SK-N-SH (cell line): ENCODE results near the gene PHKA2. TPM values are rescaled to one million over a fixed set of nuclear protein-coding genes. Genes with fewer than 3 reads are reported as not detected.

ENCODE experiments used
- CTCF ChIA-PET: fragments of 300-600, 350-600 bp; formaldehyde crosslinking; extraction: SDS; loops from one replicate; lab custom pipeline; 2021; lab: Yijun Ruan, JAX
- POLR2A ChIA-PET: fragments of 350-600 bp; sonication (Branson Sonifier 250); formaldehyde crosslinking; extraction: SDS; loops from one replicate; lab custom pipeline; 2020; ENCODE audit warnings: antibody characterized with exemption, inconsistent platforms; lab: Yijun Ruan, JAX
- DNase-seq: peaks from one replicate; pipeline ENCODE4 v3.0.0; 2012
- H2AFZ ChIP-seq: fragments of 200-600 bp; sonication (generic); 2 replicates; pipeline ENCODE4 v1.8.1; 2016; ENCODE audit warnings: antibody characterized with exemption, mild to moderate bottlenecking, low read depth
- H3F3A ChIP-seq: fragments of 200-600 bp; sonication (generic); replicated peaks from 2 replicates; pipeline ENCODE3; 2016; ENCODE audit warnings: antibody characterized with exemption, mild to moderate bottlenecking; ENCODE audit not compliant: insufficient read depth
- H3K27ac ChIP-seq, 2 experiments: fragments of 200-500 bp in 1 of 2; fragments of 200-600 bp in 1 of 2; sonication (Bioruptor generic) in 1 of 2; sonication (generic), shearing (Covaris generic) in 1 of 2; 2 replicates each; pipeline versions ENCODE4 v1.5.1 to v1.6.1; 2014 to 2016; ENCODE audit warnings: low read depth in 2 of 2, inconsistent platforms in 1 of 2, low read length in 1 of 2, mild to moderate bottlenecking in 1 of 2, mixed read lengths in 1 of 2
- H3K27me3 ChIP-seq: fragments of 200-600 bp; sonication (generic), shearing (Covaris generic); 2 replicates; pipeline ENCODE4 v1.6.1; 2016; ENCODE audit warnings: mixed run types; ENCODE audit not compliant: insufficient read depth
- H3K36me3 ChIP-seq, 2 experiments: fragments of 200-500 bp in 1 of 2; fragments of 200-600 bp in 1 of 2; sonication (Bioruptor generic) in 1 of 2; sonication (generic) in 1 of 2; replicated peaks in 1 of 2; 2 replicates each; pipeline versions ENCODE3 to v1.5.1; 2014 to 2016; ENCODE audit warnings: low read length in 1 of 2, mild to moderate bottlenecking in 1 of 2; ENCODE audit not compliant: insufficient read depth in 2 of 2, control insufficient read depth in 1 of 2
- H3K4me1 ChIP-seq, 2 experiments: fragments of 200-500 bp in 1 of 2; fragments of 200-600 bp in 1 of 2; sonication (Bioruptor generic) in 1 of 2; sonication (generic), shearing (Covaris generic) in 1 of 2; 2 replicates each; pipeline versions ENCODE4 v1.5.1 to v1.6.1; 2014 to 2016; ENCODE audit warnings: low read depth in 1 of 2, low read length in 1 of 2, mixed run types in 1 of 2; ENCODE audit not compliant: insufficient read depth in 2 of 2, control insufficient read depth in 1 of 2
- H3K4me2 ChIP-seq: fragments of 200-600 bp; sonication (generic), shearing (Covaris generic); 2 replicates; pipeline ENCODE4 v1.6.1; 2017; ENCODE audit warnings: mixed run types
- H3K4me3 ChIP-seq, 2 experiments: fragments of 200-500 bp in 1 of 2; fragments of 200-600 bp in 1 of 2; sonication (Bioruptor generic) in 1 of 2; sonication (generic), shearing (Covaris generic) in 1 of 2; 2 replicates each; pipeline versions ENCODE4 v1.5.1 to v1.8.1; 2014 to 2016; ENCODE audit warnings: low read depth in 2 of 2, inconsistent platforms in 1 of 2, low read length in 1 of 2, mild to moderate bottlenecking in 1 of 2, mixed read lengths in 1 of 2, moderate library complexity in 1 of 2
- H3K79me2 ChIP-seq: fragments of 200-600 bp; sonication (generic); 2 replicates; pipeline ENCODE4 v1.8.1; 2017; ENCODE audit warnings: mild to moderate bottlenecking; ENCODE audit not compliant: insufficient read depth
- H3K9ac ChIP-seq: fragments of 200-600 bp; sonication (generic); 2 replicates; pipeline ENCODE4 v1.6.1; 2017; ENCODE audit warnings: mixed run types
- H3K9me2 ChIP-seq: fragments of 200-600 bp; sonication (generic); 2 replicates; pipeline ENCODE4 v1.6.1; 2017; ENCODE audit warnings: mixed run types
- H3K9me3 ChIP-seq: fragments of 200-600 bp; sonication (generic); 2 replicates; pipeline ENCODE4 v1.6.1; 2017; ENCODE audit warnings: mixed run types, mild to moderate bottlenecking, moderate library complexity
- H4K20me1 ChIP-seq: fragments of 200-600 bp; sonication (generic); 2 replicates; pipeline ENCODE4 v1.6.1; 2017; ENCODE audit warnings: mild to moderate bottlenecking, mixed run types; ENCODE audit not compliant: insufficient read depth
- CHD2 ChIP-seq: fragments of 150-350 bp; IDR thresholded peaks from 2 replicates; pipeline ENCODE4 v1.6.1; 2018; ENCODE audit warnings: low read length; ENCODE audit not compliant: partially characterized antibody
- EP300 ChIP-seq, 2 experiments: IDR thresholded peaks; 2 replicates each; pipeline versions ENCODE4 v1.4.0 to v1.6.1; 2012; ENCODE audit warnings: borderline replicate concordance in 1 of 2, low read depth in 1 of 2, low read length in 1 of 2
- FOSL2 ChIP-seq: IDR thresholded peaks from 2 replicates; pipeline ENCODE4 v1.4.0; 2012; ENCODE audit warnings: low read depth, mild to moderate bottlenecking, moderate library complexity, borderline replicate concordance
- FOXJ3 ChIP-seq: sonication (generic); formaldehyde crosslinking; IDR thresholded peaks from 2 replicates; pipeline ENCODE4 v1.5.1; 2020; ENCODE audit warnings: mild to moderate bottlenecking, missing genetic modification reagents
- JUND ChIP-seq: IDR thresholded peaks from 2 replicates; pipeline ENCODE4 v1.4.0; 2012
- MAX ChIP-seq: IDR thresholded peaks from 2 replicates; pipeline ENCODE4 v1.4.0; 2012; ENCODE audit warnings: low read depth
- MXI1 ChIP-seq: IDR thresholded peaks from 2 replicates; pipeline ENCODE4 v1.6.1; 2012; ENCODE audit warnings: mild to moderate bottlenecking, low read depth, low read length, improper control_type of control experiment
- NFIC ChIP-seq: IDR thresholded peaks from 2 replicates; pipeline ENCODE4 v1.4.0; 2012; ENCODE audit warnings: borderline replicate concordance
- NRF1 ChIP-seq: IDR thresholded peaks from 2 replicates; pipeline ENCODE4 v1.6.1; 2012; ENCODE audit warnings: low read depth, mild to moderate bottlenecking, low read length
- POLR2AphosphoS5 ChIP-seq: IDR thresholded peaks from 2 replicates; pipeline ENCODE4 v1.6.1; 2012; ENCODE audit warnings: low read depth, low read length
- REST ChIP-seq: IDR thresholded peaks from 2 replicates; pipeline ENCODE4 v1.6.1; 2012; ENCODE audit warnings: mild to moderate bottlenecking, low read depth, low read length, moderate library complexity
- SMC3 ChIP-seq: IDR thresholded peaks from 2 replicates; pipeline ENCODE4 v1.6.1; 2012; ENCODE audit warnings: low read depth, low read length, improper control_type of control experiment
- TAF1 ChIP-seq: IDR thresholded peaks from 2 replicates; pipeline ENCODE4 v1.6.1; 2012; ENCODE audit warnings: low read depth, mild to moderate bottlenecking, low read length, moderate library complexity, borderline replicate concordance
- TCF12 ChIP-seq: IDR thresholded peaks from 2 replicates; pipeline ENCODE4 v1.4.0; 2012
- USF1 ChIP-seq: IDR thresholded peaks from 2 replicates; pipeline ENCODE4 v1.4.0; 2012; ENCODE audit warnings: low read depth, borderline replicate concordance
- USF2 ChIP-seq: fragments of 150-350 bp; IDR thresholded peaks from 2 replicates; pipeline ENCODE4 v1.6.1; 2017; ENCODE audit warnings: antibody characterized with exemption, low read length, low read depth, borderline replicate concordance
- YY1 ChIP-seq: IDR thresholded peaks from 2 replicates; pipeline ENCODE4 v1.4.0; 2012; ENCODE audit warnings: low read depth, mild to moderate bottlenecking
- ZBTB33 ChIP-seq: IDR thresholded peaks from 2 replicates; pipeline ENCODE4 v1.4.0; 2012; ENCODE audit warnings: low read depth, borderline replicate concordance
- WGBS: methylation state at CpG from one replicate; pipeline ENCODE4 v1.1.6; 2017; ENCODE audit warnings: low lambda C conversion rate; 5-methylcytosine and 5-hydroxymethylcytosine counted together
- polyA plus RNA-seq, 3 experiments: library from polyadenylated mRNA; depleted of rRNA; stranded (reverse); fragments of >200 nt; gene quantifications; 2 replicates each; pipeline ENCODE4 v1.2.3, GENCODE V29; 2012

The PHKA2 gene
- polyA plus RNA-seq, 1 of the 3 experiments (the other 2 are of a cell fraction): 20.5 TPM

- CTCF ChIA-PET: interaction anchor here (0.9 to 1.6 kb wide), 2 partner anchors 12 to 603 kb away, joined by 3 to 5 read pairs; no protein-coding TSS in a partner anchor
- no peak for TF ChIP-seq TAF1
- TF ChIP-seq JUND: no peak
- no peak for TF ChIP-seq NRF1
- no peak for TF ChIP-seq ZBTB33
- TF ChIP-seq CHD2: no peak
- POLR2A ChIA-PET: no interaction called here
These were observed 8.9 kb upstream of the PHKA2 start for GRCh38 chrX:18992829-18993228.

GRCh38 chrX:18985186-18985435 is 1.2 kb upstream of the PHKA2 start:
- Histone ChIP-seq H2AFZ (peak overlapping the region; percentile 84; the same call in 1 of the 2 replicates), H3K9ac (peak overlapping the region; percentile 83), H3K36me3 (no peaks in the 10 kb centered on the region), H3K4me3 (peak overlapping the region; percentile 67 to 71), H3K27me3 (no peaks in the 10 kb centered on the region), H3K4me2 (peak overlapping the region; percentile 78), H3K79me2 (peaks cover 15% of the 10 kb centered on the region; the same call in 1 of the 2 replicates), H3K9me3 (no peaks in the 10 kb centered on the region), H3K27ac (peak overlapping the region; percentile 65 to 73; a peak in 3 of 4 replicates), H3K4me1 (peaks cover 0 to 6% of the 10 kb centered on the region in 2 experiments; a peak in 2 of 4 replicates), H3F3A (no peaks in the 10 kb centered on the region), H3K9me2 (no peaks in the 10 kb centered on the region), H4K20me1 (no peaks in the 10 kb centered on the region)
- TF ChIP-seq TCF12: no peak
- no peak for TF ChIP-seq SMC3
- TF ChIP-seq NFIC: no peak
- TF ChIP-seq EP300 (IDR thresholded peaks at IDR 0.05; ENCODE audit: borderline replicate concordance in 1 of 2, low read depth in 1 of 2, low read length in 1 of 2): no peak
- no peak for TF ChIP-seq FOXJ3 (CRISPR knock-in tag)
- TF ChIP-seq USF1: no peak
- TF ChIP-seq USF2: no peak
- TF ChIP-seq POLR2AphosphoS5: no peak
- TF ChIP-seq FOSL2: no peak
- TF ChIP-seq YY1: no peak
- no peak for TF ChIP-seq MXI1
- TF ChIP-seq REST: no peak
- TF ChIP-seq MAX: no peak
- no peak for DNase-seq
- ChIA-PET POLR2A (interaction anchor here (1.3 kb wide), 1 partner anchor 25 kb away, joined by 3 read pairs; no protein-coding TSS in a partner anchor), CTCF (interaction anchor here (0.8 to 1.5 kb wide), 2 partner anchors 32 to 53 kb away, joined by 5 read pairs; no protein-coding TSS in a partner anchor)
- WGBS: 21% methylated on average over 4 of the region's 4 CpGs

More at GRCh38 chrX:18992829-18993228, 8.9 kb upstream of the PHKA2 start:
- Histone ChIP-seq H3K27ac (no peak overlapping the region), H3K4me2 (no peak overlapping the region), H3K36me3 (no peaks in the 10 kb centered on the region), H3K9me3 (no peaks in the 10 kb centered on the region), H3K4me1 (no peaks in the 10 kb centered on the region; a peak in 1 of 4 replicates), H3K79me2 (no peaks in the 10 kb centered on the region), H3K9ac (no peak overlapping the region), H3K9me2 (no peaks in the 10 kb centered on the region), H4K20me1 (no peaks in the 10 kb centered on the region), H3F3A (peaks cover 3% of the 10 kb centered on the region), H2AFZ (no peak overlapping the region), H3K27me3 (no peaks in the 10 kb centered on the region), H3K4me3 (no peak overlapping the region)
- 43% methylated on average over 7 of the region's 7 CpGs for WGBS
- DNase-seq: no peak
